ENCODE measurements around the gene STIM1. TPM values are rescaled to one million over a fixed set of nuclear protein-coding genes. Genes with fewer than 3 reads are reported as not detected.

Gene STIM1
- total and polyA plus RNA-seq, 7 donors, result 52.1 to 147 (median 109) TPM

- ATAC-seq, result peak; percentile 94 to 98 (median 96)
- TF ChIP-seq CTCF (IDR thresholded peaks at IDR 0.05), result no peak
- H3K4me3 ChIP-seq, result peak within 1 kb of the TSS; percentile 88
- peaks cover 13% of the 10 kb centered on the region for H3K4me1 ChIP-seq
- intact Hi-C loops (cut with DNase I), result no loop called here
- peak within 1 kb of the TSS; percentile 97 for H3K27ac ChIP-seq
- WGBS, 3 donors, result 0% methylated on average over 68 to 74 of the region's 74 CpGs
- DNase-seq, result peak; percentile 94 to 97
- H3K27me3 ChIP-seq (ENCODE audit: insufficient read depth in 3 of 3, low read length in 2 of 3), result no peaks in the 10 kb centered on the region
- H3K9me3 ChIP-seq, result no peaks in the 10 kb centered on the region
- H3K36me3 ChIP-seq (ENCODE audit: insufficient read depth in 1 of 2, low read depth in 1 of 2), result peaks cover 3 to 26% of the 10 kb centered on the region in 2 donors
Observed at GRCh38 chr11:4094348-4095291, 239.2 kb downstream of the STIM1 start, which contains the start of gene RRM1. Gene RRM1 (plus strand): TSS chr11:4094799. CDS start chr11:4095013, 214 bp downstream.

- Histone ChIP-seq H3K27me3 (ENCODE audit: insufficient read depth in 3 of 3, low read length in 2 of 3) (no peaks in the 10 kb centered on the region), H3K9me3 (no peaks in the 10 kb centered on the region), H3K27ac (peak overlapping the region; percentile 97), H3K4me3 (peak overlapping the region; percentile 88), H3K36me3 (ENCODE audit: insufficient read depth in 1 of 2, low read depth in 1 of 2) (peaks cover 3 to 22% of the 10 kb centered on the region in 2 donors), H3K4me1 (peaks cover 13% of the 10 kb centered on the region)
- WGBS, 3 donors, result 16 to 26% (median 16%) methylated on average over 10 of the region's 10 CpGs
- intact Hi-C loops (cut with DNase I), result no loop called here
- ATAC-seq, result peak; percentile 12 to 52 (median 34)
- DNase-seq, result no peak
- TF ChIP-seq CTCF (IDR thresholded peaks at IDR 0.05), result no peak
Observed at GRCh38 chr11:4095509-4096230, 240.2 kb downstream of the STIM1 start.

GRCh38 chr11:4098026-4098621 lies 242.7 kb downstream of the STIM1 start:
- no peak overlapping the region for H3K27ac ChIP-seq
- H3K9me3 ChIP-seq, result no peaks in the 10 kb centered on the region
- H3K4me3 ChIP-seq, result no peak overlapping the region
- H3K4me1 ChIP-seq, result peaks cover 13% of the 10 kb centered on the region
- ATAC-seq (no peak), DNase-seq (no peak)
- peaks cover 0 to 22% of the 10 kb centered on the region in 2 donors for H3K36me3 ChIP-seq (ENCODE audit: insufficient read depth in 1 of 2, low read depth in 1 of 2)
- TF ChIP-seq CTCF (IDR thresholded peaks at IDR 0.05), result no peak
- H3K27me3 ChIP-seq (ENCODE audit: insufficient read depth in 3 of 3, low read length in 2 of 3), result no peaks in the 10 kb centered on the region
- intact Hi-C loops (cut with DNase I), result no loop called here
- WGBS, 3 donors, result 57 to 70% (median 67%) methylated on average over 4 of the region's 4 CpGs

- 94 to 98% (median 95%) methylated on average over 4 of the region's 4 CpGs for WGBS, 3 donors
- H3K9me3 ChIP-seq, result no peaks in the 10 kb centered on the region
- peaks cover 0 to 61% of the 10 kb centered on the region in 2 donors for H3K36me3 ChIP-seq (ENCODE audit: insufficient read depth in 1 of 2, low read depth in 1 of 2)
- DNase-seq, result no peak
- intact Hi-C loops (cut with DNase I), result no loop called here
- no peak overlapping the region for H3K27ac ChIP-seq
- no peaks in the 10 kb centered on the region for H3K27me3 ChIP-seq (ENCODE audit: insufficient read depth in 3 of 3, low read length in 2 of 3)
- ATAC-seq, result no peak
- peaks cover 3% of the 10 kb centered on the region for H3K4me1 ChIP-seq
- H3K4me3 ChIP-seq, result no peak overlapping the region
- no peak for TF ChIP-seq CTCF (IDR thresholded peaks at IDR 0.05)
Observed at GRCh38 chr11:4102711-4103110, 247.2 kb downstream of the STIM1 start.

Measured in psoas muscle (tissue), 8 donors.